Measurements from ENCODE around the gene LGALS4.
"Not testable (repeated sequence)": the region's sequence is repeated elsewhere in the genome, so short reads cannot be mapped to it uniquely, and the experiment has no call there.

The LGALS4 gene

GRCh38 chr19:38792250-38793111, 20.3 kb downstream of the LGALS4 start:
- no peak for DNase-seq

GRCh38 chr19:38791451-38792064, 21.2 kb downstream of the LGALS4 start:
- not testable (repeated sequence) for DNase-seq

- DNase-seq: not testable (repeated sequence)
These were observed 22.0 kb downstream of the LGALS4 start for GRCh38 chr19:38790507-38791403.

- DNase-seq: no peak
These were observed 24.1 kb downstream of the LGALS4 start, which contains the start of gene LGALS7B for GRCh38 chr19:38788478-38789243. Gene LGALS7B, plus strand, starts transcription at chr19:38789200. Its CDS starts 27 bp downstream, at chr19:38789227.

GRCh38 chr19:38786572-38787265, 26.0 kb downstream of the LGALS4 start:
- no peak for DNase-seq

- not testable (repeated sequence) for DNase-seq
These were observed 26.7 kb downstream of the LGALS4 start for GRCh38 chr19:38786061-38786460.

GRCh38 chr19:38785187-38785699, 27.5 kb downstream of the LGALS4 start:
- no peak for DNase-seq

- DNase-seq: no peak
These were observed 28.5 kb downstream of the LGALS4 start for GRCh38 chr19:38784224-38784623.

- not testable (repeated sequence) for DNase-seq
These were observed 30.5 kb downstream of the LGALS4 start for GRCh38 chr19:38782212-38782611.

- DNase-seq: no peak
These were observed 31.7 kb downstream of the LGALS4 start for GRCh38 chr19:38781058-38781457.

- DNase-seq: no peak
These were observed 32.3 kb downstream of the LGALS4 start for GRCh38 chr19:38780443-38780842.

- no peak for DNase-seq
These were observed 34.0 kb downstream of the LGALS4 start for GRCh38 chr19:38778733-38779132.

- no peak for DNase-seq
These were observed 38.4 kb downstream of the LGALS4 start for GRCh38 chr19:38774181-38774950.

GRCh38 chr19:38773469-38774177, 39.1 kb downstream of the LGALS4 start, which contains the start of gene LGALS7:
Gene LGALS7, minus strand, starts transcription at chr19:38773517. Its CDS starts 25 bp downstream, at chr19:38773492.
- no peak for DNase-seq

GRCh38 chr19:38771569-38771968, 41.2 kb downstream of the LGALS4 start:
- not testable (repeated sequence) for DNase-seq

GRCh38 chr19:38770949-38771275, 41.8 kb downstream of the LGALS4 start:
- not testable (repeated sequence) for DNase-seq

- DNase-seq: not testable (repeated sequence)
These were observed 42.4 kb downstream of the LGALS4 start for GRCh38 chr19:38770228-38770948.

GRCh38 chr19:38769635-38770211, 43.0 kb downstream of the LGALS4 start:
- no peak for DNase-seq
